ENCODE data around the gene PPFIBP1. TPM values are rescaled to one million over a fixed set of nuclear protein-coding genes. Genes with fewer than 3 reads are reported as not detected.

The PPFIBP1 gene
- total RNA-seq, 1 donor from 2014 or later = 136 TPM

- intact Hi-C loops (cut with DNase I) = no loop called here
- H3K27ac ChIP-seq = no peak overlapping the region
- no peaks in the 10 kb centered on the region for H3K36me3 ChIP-seq
- ATAC-seq = no peak
- H3K4me3 ChIP-seq = no peak overlapping the region
- TF ChIP-seq CTCF (IDR thresholded peaks at IDR 0.05) = no peak
- H3K4me1 ChIP-seq = peaks cover 14% of the 10 kb centered on the region
- no peaks in the 10 kb centered on the region for H3K27me3 ChIP-seq
- no peak for DNase-seq
- H3K9me3 ChIP-seq = no peaks in the 10 kb centered on the region
Observed at GRCh38 chr12:27572486-27573255, 48.7 kb downstream of the PPFIBP1 start.

GRCh38 chr12:27573972-27574371 lies 50.0 kb downstream of the PPFIBP1 start:
- Histone ChIP-seq H3K27me3 (no peaks in the 10 kb centered on the region), H3K9me3 (no peaks in the 10 kb centered on the region), H3K36me3 (no peaks in the 10 kb centered on the region), H3K4me1 (peaks cover 14% of the 10 kb centered on the region), H3K4me3 (no peak overlapping the region), H3K27ac (no peak overlapping the region)
- no peak for DNase-seq
- no peak for TF ChIP-seq CTCF (IDR thresholded peaks at IDR 0.05)
- intact Hi-C loops (cut with DNase I) = no loop called here
- no peak for ATAC-seq

GRCh38 chr12:27575090-27575761 lies 51.2 kb downstream of the PPFIBP1 start:
- Histone ChIP-seq H3K36me3 (no peaks in the 10 kb centered on the region), H3K4me1 (peaks cover 14% of the 10 kb centered on the region), H3K4me3 (no peak overlapping the region), H3K27ac (no peak overlapping the region), H3K9me3 (no peaks in the 10 kb centered on the region), H3K27me3 (no peaks in the 10 kb centered on the region)
- DNase-seq (no peak), ATAC-seq (no peak)
- no peak for TF ChIP-seq CTCF (IDR thresholded peaks at IDR 0.05)
- intact Hi-C loops (cut with DNase I) = no loop called here

GRCh38 chr12:27575762-27576118 lies 51.7 kb downstream of the PPFIBP1 start:
- Histone ChIP-seq H3K36me3 (no peaks in the 10 kb centered on the region), H3K27ac (no peak overlapping the region), H3K27me3 (no peaks in the 10 kb centered on the region), H3K9me3 (no peaks in the 10 kb centered on the region), H3K4me1 (peaks cover 14% of the 10 kb centered on the region), H3K4me3 (no peak overlapping the region)
- intact Hi-C loops (cut with DNase I) = no loop called here
- no peak for ATAC-seq
- no peak for DNase-seq
- no peak for TF ChIP-seq CTCF (IDR thresholded peaks at IDR 0.05)

- intact Hi-C loops (cut with DNase I) = no loop called here
- ATAC-seq = no peak
- Histone ChIP-seq H3K27ac (no peak overlapping the region), H3K4me3 (no peak overlapping the region), H3K36me3 (no peaks in the 10 kb centered on the region), H3K27me3 (no peaks in the 10 kb centered on the region), H3K9me3 (no peaks in the 10 kb centered on the region), H3K4me1 (peaks cover 14% of the 10 kb centered on the region)
- no peak for DNase-seq
- no peak for TF ChIP-seq CTCF (IDR thresholded peaks at IDR 0.05)
Observed at GRCh38 chr12:27576667-27577347, 52.8 kb downstream of the PPFIBP1 start.
